ENCODE results near the gene LHPP.
"Not testable (repeated sequence)": the region's sequence is repeated elsewhere in the genome, so short reads cannot be mapped to it uniquely, and the experiment has no call there.

Gene LHPP, protein sequence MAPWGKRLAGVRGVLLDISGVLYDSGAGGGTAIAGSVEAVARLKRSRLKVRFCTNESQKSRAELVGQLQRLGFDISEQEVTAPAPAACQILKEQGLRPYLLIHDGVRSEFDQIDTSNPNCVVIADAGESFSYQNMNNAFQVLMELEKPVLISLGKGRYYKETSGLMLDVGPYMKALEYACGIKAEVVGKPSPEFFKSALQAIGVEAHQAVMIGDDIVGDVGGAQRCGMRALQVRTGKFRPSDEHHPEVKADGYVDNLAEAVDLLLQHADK

DNA sequence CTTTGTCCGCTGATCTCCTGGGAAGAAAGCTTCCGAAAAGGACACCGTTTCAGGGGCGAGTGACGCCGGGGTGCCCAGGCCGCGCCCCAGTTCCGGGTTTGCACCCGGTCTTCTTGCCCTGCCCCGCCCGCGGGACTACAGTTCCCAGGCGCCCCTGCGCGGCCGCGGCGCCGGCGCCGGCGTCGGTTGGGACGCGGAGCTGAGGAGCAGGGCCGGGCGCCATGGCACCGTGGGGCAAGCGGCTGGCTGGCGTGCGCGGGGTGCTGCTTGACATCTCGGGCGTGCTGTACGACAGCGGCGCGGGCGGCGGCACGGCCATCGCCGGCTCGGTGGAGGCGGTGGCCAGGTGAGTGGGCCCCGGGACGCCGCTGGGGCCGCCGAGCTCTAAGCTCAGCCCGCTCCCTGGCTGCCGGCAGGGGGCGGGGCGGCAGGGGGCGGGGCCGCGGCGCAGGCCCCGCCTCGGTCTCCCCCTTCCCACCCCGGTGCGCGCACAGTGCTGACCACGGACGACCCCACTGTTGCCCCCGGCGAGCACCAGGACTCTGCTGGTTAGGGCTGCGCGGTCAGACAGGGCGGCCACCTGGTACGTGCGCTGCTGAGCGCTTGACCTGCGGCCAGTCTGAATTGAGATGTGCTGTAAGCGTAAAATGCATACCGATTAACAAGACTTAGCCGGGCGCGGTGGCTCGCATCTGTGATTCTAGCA is at the start of gene LHPP:
TSS of gene LHPP (plus strand) at position 182 of the 706 bp plus-strand sequence. CDS start at position 222, 40 bp downstream.
- peak; percentile 69 for DNase-seq (ENCODE audit: low read depth)

DNA sequence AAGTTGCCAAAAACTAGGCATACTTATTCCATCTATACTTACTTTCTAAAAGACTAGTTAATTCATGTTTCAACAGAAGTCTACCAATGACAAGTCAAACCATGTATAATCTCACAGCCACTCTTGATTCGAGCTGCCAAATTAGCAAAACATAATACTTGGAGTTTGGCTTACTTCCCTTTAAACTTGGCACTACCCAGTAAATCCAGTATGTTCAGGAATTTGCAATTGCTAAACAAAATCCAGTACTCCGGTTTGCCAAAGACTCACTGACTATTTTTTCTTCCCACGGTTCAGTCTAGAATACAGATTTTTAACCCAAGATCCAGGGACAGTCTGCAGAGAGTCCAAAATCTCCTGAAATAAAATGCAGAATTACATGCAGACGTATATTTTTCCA is 47.5 kb upstream of the LHPP start:
- DNase-seq (ENCODE audit: low read depth), result no peak

DNA sequence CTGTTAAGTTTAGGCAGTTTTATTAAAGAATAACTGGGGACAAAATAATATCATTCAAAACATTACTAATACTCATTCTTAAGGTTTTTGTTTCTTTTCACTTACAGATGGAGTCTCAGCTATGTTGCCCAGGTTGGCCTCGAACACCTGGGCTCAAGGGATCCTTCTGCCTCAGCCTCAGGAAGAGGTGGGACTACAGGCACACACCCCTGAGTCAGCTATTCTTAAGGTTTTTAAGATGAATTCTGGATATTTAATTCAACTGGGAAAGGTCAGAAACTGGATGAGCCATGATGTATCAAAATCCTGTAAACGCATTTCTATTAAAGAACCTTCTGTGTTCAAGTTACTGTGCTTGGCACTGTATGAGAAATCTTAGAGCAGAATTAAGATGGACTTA is 46.4 kb upstream of the LHPP start:
- no peak for DNase-seq (ENCODE audit: low read depth)

DNA sequence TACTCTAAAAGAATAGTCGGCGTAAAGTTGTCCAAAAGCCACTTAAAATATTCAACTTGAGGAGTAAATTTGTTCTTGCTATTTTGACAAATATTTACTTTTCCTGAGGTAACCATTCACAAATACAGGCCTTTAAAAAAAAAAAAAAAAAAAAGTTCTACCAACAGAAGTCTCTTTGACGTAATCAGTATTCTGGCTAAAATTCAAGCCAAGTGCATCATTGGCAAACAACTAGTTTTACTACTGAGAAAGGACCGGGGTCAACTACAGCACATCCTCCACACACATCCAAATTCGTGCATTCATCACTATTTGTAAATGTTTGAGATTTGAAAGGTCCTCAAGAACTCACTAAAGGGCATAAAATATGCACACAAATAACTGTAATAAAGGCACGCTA is 44.9 kb upstream of the LHPP start:
- no peak for DNase-seq (ENCODE audit: low read depth)

DNA sequence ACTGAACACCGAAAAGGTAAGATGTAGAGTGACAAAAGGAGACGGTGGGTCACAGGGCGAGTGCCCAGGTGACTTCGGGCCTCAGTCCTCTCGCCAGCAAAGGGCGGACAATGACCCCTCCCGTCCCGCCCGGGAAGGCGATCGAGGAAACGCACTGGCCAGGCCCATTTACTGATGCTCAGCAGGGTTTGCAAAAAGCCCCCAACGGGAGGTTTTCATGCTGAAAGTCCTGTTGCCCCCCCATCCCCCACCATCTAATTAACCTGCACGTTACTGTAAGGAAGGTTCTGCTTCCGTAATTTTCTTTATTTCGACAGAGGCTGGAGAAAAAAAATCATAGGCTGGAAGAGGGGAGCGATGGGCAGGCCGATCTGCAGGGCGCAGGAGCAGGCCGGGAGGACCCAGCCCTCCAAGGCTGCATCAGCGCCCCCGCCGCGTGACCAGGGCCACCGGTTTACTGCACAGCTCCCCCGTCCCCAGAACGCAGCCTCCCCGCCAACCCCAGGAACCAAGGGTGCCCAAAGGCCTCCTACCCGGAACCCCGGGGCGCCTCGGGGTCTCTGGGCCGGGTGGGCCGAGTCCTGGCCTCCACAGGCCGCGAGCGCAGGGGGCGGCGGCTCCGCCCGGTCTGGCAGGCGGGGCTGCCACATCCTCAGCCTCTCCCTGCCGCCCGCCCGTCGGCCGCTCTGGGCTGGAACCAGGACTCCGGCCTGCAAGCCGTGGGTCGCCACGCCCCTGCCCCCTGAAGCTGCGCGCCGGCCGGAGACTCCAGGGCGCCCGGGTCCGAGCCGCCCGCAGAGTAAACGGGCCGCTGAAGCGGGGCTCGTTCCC is 43.5 kb upstream of the LHPP start:
- peak; percentile 7 for DNase-seq (ENCODE audit: low read depth)

DNA sequence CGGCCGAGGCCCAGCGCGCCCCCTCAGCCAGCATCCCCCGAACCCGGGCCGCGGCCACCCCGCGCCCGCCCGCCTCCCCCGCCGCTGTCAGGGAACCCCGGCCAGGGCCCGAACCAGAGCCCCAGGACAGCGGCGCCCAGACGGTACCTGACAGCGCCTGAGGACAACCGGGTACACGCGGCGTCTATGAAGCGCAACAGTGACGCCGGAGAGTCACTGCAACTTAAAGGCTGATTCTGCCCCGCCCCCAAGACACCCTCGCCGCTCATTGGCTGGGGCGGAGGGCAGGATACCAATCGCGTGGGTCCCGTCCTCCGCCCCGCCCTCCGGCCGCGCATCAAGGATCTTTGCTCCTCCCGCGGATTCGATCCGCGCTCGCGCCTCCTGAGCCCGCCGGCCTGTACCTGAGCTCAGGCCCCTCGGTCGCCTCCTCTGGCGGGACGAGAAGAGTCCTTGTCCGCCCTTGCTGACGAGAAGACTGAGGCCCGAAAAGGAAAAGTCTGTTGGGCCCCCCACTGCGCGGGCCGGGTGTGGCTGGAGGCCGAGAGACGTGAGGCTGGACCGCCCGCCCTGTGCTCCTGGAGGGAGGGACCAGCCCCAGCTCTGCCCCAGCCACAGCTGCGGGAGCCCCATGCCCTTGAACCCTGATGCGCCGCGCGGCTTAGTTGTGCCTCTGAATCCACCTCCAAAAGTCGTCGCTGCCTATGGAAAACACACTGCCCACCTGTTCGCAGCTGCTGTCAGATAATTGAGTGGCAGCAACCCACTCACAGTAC is 42.7 kb upstream of the LHPP start, which contains the start of gene OAT:
TSS of gene OAT (minus strand) at position 198 of the 776 bp plus-strand sequence. CDS start 6,752 bp downstream, outside the sequence.
- DNase-seq (ENCODE audit: low read depth), result peak; percentile 95

DNA sequence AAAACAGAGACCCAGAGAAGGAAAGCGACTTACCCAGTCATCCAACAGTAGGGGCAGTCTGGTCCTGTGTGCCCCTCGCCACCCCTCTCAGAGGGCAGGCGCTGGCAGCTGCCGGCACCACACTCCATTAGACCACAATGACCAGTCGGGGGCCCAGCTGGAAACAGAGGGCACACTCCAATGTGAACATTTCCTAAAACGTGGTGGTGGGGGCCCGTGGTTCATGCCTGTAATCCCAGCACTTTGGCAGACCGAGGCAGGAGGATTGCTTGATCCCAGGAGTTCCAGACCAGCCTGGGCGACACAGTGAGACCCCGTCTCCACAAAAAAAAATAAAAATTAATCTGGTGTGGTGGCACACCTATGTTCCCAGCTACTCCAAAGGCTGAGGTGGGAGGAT is 42.0 kb upstream of the LHPP start:
- DNase-seq (ENCODE audit: low read depth), result no peak

DNA sequence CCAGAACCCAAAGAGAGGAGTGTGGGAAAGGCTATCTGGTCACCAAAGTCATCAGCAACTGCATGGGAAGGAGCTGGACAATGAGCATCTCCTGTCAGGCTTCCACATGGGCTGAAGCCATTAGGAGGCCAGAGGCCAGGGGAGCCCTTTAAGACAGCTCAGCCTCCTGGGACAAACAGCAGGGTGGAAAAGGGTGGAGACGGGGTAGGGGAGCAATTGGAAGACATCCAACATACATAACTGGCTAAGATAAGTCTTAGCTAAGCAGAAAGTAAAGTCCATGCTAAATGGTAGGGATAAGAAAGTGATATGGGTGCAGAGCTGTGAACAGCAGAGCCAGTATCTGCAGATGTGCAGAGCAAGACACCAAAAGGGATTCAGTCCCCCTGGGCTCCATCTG is 41.4 kb upstream of the LHPP start:
- DNase-seq (ENCODE audit: low read depth), result no peak

DNA sequence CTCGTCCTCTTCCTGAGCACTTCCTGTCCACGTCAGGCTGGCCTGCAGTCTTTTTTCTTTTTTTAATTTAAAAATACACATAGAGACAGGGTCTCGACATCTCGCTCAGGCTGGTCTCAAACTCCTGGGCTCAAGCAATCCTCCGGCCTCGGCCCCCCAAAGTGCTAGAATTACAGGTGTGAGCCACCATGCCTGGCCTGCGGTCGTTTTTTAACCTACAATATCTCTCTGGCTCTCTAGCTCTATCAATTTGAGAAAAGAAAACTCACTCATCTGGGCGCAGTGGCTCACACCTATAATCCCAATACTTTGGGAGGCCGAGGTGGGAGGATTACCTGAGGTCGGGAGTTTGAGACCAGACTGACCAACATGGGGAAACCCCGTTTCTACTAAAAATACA is 38.9 kb upstream of the LHPP start:
- DNase-seq (ENCODE audit: low read depth), result no peak

DNA sequence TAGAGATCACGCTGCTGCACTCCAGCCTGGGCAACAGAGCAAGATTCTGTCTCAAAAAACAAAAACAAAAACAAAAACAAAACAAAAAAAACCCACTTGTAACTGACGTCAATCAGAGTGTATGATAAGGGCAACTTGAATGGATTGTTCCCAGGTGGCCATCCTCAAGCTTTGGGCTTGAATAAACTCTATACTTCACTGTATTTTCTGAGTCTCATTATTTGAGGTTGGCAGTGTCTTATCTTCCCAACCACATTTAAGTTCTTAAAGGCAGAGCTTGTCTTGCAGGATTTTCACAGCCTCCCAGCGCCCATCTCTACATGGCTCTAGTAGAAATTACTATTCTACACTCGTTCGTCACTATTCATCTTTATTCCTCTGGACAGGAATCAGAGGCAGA is 37.8 kb upstream of the LHPP start:
- no peak for DNase-seq (ENCODE audit: low read depth)

DNA sequence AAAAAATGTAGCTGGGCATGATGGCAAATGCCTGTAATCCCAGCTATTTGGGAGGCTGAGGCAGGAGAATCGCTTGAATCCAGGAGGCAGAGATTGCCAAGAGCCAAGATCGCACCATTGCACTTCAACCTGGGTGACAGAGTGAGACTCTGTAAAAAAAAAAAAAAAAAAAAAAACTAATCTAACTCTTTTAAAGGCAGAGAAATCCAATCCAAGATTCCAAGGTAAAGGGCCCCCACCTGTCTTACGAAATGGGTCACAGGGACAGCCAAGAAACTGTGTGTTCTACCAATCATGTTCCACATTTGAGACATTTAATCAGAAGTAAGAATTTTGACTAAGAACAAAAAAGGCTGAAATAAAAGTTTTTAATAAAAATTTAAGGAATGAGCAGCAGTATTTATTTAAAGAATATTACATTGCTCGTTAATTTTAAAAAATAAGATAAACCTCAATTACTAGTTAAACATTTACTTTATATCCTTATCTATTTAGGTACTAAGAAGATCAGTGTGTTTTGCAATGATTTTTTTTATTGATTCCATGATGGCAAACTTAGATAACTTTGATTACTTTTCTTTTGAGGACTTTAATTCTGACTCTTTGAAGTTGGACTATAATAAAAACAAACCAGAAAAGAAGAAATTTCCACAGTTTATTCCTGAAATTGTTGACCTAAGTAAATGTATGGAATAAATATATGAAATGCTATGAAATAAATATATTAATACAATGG is 36.2 kb upstream of the LHPP start:
- no peak for DNase-seq (ENCODE audit: low read depth)

DNA sequence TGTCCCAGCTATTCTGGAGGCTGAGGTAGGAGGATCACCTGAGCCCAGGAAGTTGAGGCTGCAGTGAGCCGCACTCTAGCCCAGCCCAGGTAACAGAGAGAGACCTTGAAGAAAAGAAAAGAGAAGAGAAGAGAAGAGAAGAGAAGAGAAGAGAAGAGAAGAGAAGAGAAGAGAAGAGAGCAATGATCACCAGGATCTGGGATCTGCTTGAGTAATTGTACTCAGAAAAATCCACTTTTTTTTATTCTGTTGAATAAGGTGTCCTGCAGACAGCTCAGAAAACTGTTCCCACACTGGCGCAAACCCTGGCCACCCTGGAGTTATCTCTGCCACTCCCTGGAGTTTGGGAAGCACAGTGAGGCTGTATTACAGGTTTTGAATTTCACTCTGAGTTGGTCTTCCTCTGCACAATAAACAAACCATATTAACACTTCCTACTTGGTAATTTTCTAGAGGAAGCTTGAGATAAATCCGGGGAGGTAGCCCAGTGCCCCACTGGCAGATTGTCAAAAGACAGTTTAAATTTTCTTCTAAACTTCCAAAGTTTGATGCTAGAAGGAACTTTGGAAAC is 33.3 kb upstream of the LHPP start:
- DNase-seq (ENCODE audit: low read depth), result no peak

DNA sequence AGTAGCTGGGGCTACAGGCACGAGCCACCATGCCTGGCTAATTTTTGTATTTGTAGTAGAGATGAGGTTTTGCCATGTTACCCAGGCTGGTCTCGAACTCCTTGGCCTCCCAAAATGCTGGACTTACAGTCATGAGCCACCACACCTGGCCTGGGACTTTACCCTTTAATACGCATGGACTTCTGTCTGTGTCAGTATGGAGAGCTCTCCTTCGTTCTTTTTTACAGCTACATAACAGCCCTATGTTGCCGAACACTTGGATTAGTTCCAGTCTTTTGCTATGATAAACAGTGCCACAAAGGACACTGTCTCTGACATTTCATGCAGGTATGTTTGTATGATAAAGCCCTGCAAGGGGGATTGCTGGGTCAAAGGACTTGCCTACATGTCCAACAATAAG is 32.0 kb upstream of the LHPP start:
- no peak for DNase-seq (ENCODE audit: low read depth)

DNA sequence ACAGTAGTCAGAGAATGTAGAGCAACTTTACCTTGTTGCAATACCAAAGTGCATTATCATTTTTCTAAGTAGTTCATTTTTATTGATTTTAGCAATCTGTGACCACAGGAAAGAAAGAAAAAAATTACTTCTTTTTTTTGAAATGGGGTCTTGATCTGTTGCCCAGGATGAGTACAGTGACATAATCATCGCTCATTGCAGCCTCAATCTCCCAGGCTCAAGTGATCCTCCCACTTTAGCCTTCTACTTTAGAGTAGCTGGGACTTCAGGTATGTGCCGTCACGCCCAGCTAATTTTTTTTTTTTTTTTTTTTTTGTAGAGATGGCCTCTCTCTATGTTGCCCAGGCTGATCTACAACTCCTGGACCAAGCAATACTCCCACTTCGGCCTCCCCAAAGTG is 31.5 kb upstream of the LHPP start:
- DNase-seq (ENCODE audit: low read depth), result no peak

DNA sequence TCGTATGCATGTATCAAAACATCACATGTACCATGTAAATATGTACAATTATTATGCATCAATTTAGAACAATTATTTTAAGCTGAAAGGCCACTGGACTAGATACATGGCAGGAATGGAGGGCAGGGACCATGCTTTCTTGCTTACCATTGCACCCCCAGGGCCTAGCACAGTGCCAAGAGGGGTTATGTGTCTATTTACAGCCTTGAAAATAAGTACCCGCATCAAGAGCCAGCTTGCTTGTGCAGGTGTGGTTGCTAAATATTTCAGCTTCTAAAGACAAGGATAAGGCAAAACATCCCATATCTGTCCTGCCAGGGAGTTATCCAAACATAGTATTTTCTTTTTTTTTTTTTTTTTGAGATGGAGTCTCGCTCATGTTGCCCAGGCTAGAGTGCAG is 28.2 kb upstream of the LHPP start:
- no peak for DNase-seq (ENCODE audit: low read depth)

DNA sequence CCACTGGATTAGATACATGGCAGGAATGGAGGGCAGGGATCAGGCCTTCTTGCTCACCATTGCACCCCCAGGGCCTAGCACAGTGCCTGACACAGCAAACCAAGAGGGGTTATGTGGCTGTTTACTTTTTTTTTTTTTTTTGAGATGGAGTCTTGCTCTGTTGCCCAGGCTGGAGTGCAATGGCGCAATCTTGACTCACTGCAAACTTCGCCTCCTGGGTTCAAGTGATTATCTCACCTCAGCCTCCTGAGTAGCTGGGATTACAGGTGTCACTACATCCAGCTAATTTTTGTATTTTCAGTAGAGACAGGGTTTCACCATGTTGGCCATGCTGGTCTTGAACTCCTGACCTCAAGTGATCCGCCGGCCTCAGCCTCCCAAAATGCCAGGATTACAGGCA is 25.9 kb upstream of the LHPP start:
- DNase-seq (ENCODE audit: low read depth), result not testable (repeated sequence)

DNA sequence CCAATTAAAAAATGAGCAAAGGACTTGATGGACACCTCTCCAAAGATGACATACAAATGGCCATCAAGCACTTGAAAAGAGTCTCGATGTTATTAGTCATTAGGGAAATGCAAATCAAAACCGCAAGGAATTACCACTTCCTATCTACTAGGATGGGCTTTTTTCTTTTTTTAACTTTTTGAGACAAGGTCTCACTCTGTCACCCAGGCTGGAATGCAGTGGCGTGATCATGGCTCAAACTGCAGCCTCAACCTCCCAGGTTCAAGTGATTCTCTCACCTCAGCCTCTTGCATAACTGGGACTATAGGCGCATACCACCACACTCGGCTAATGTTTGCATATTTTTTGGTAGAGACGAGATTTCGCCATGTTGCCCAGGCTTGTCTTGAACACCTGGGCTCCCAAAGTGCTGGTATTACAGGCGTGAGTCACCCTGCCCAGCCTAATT is 25.4 kb upstream of the LHPP start:
- DNase-seq (ENCODE audit: low read depth), result no peak

DNA sequence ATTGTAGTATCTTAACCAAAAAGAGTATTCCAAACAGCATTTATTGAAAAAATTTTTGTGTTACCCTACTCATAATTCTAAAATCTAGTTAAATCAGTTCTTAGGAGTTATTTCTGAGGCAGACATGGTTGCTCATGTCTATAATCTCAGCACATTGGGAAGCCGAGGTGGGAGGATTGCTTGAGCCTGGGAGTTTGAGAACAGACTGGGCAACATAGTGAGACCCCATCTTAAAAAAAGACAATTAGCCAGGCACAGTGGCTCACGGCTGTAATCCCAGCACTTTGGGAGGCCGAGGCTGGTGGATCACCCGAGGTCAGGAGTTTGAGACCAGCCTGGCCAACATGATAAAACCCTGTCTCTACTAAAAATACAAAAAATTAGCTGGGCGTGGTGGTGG is 19.9 kb upstream of the LHPP start:
- DNase-seq (ENCODE audit: low read depth), result not testable (repeated sequence)

DNA sequence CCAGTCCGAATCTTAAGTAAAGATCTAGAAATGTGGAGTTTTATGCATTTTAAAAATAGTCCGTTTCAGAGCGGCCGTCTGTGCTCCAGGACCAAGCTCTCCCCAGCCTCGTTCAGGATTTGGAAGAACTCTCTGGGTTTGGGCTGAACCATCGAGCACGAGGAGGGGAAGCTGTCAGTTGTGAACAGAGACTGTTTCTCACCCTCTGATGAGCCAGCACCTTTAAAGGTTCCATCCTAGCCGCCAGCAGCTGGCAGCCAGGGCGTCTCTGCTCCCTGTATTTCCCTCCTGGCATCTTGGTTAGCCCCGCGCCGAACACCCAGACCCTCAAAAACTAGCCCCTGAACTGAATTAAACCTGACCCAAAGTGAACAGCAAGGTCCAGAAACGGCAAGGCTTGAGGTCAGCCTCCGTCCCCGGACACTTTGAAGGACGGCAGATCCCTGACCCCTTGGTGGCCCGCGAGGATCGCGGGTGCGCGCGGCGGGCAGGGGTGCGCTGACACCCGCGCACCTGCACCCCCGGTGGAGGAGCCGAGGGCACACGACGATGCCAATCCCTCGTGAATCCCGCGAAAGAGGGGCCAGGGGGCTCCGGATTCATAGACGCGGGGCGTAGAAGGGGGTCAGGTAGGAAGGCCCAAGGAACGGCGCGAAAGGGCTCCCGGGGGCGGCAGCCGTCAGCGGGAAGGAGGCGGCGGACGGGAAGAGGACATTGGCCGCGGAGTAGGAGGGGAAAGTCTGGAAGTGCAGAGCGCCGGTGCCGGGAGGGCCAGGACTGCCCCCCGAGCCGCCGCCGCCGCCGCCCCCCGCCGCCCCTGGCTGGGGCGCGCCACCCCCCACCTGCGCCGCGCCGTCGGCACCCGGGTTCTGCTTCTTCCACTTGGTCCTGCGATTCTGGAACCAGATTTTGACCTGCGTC is 14.5 kb upstream of the LHPP start:
- DNase-seq (ENCODE audit: low read depth), result no peak

Measured in activated gamma-delta T cell treated with anti-CD3 and anti-CD28 coated beads, Interleukin-2, amount 50 U/mL, for 16 hours (primary cell).